Non-pigmented ciliary epithelial cell (primary cell): ENCODE data around the gene UBXN6.
A peak's percentile ranks its signal among the peaks of the same experiment; 100 is the strongest.

Experiments used
- DNase-seq: peaks from one replicate; pipeline ENCODE4 v3.0.0-alpha.2; 2010; ENCODE audit warnings: low read depth

Gene UBXN6

DNA sequence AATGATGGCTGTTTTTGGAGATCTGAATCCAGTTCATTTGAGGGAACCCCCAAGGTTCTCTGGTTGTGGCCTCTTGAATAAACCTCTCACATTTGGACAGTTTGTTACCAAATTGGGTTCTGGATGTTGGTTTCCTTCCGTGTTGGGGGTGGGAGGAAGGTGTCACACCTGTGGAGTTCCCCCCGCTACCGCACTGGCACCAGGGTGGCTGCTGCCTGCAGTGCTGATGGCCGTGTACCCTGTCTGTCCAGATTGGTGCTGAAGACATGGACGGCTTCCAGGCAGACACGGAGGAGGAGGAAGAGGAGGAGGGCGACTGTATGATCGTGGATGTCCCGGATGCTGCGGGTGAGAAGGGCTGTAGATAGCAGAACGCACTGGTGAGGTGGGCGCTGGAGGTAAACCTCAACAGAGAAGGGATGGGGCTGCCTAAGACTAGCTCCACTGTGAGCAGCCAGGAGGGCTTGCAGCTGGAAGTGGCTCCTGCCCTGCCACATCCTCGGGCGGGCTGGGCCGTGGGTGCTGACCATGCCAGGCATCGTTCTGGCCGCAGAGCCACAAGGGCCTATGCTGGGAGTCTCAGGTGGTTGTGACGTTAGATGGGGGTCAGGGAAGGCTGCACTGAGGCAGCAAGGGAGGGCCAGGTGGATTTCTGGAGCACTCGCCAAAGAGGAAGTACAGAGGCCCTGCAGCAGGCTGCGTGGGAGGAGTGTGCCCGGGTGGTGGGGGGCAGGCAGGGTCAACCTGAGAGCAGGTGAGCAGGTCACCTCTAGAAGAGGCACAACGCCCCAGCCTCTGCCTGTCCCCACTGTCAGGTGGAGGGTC, 15.4 kb downstream of the UBXN6 start:
- no peak for DNase-seq

DNA sequence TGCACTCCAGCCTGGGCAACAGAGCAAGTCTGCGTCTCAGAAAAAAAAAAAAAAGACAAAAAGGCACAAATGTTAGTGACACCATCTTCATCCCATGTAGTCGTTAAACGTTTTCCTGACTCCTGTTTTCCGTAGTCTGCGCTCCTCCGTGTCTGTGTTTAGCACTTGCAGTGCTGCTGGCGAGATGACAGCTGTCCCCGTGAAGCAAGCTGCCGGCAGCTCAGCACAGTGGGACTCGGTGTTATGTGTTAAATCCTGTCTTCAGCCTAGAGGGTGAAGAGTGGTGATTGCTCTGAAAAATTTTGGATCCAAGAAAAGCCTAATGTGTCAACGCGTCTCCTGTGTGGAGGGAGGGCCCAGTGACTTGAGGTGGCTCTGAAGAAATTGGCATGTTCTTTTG, 18.4 kb downstream of the UBXN6 start:
- no peak for DNase-seq

DNA sequence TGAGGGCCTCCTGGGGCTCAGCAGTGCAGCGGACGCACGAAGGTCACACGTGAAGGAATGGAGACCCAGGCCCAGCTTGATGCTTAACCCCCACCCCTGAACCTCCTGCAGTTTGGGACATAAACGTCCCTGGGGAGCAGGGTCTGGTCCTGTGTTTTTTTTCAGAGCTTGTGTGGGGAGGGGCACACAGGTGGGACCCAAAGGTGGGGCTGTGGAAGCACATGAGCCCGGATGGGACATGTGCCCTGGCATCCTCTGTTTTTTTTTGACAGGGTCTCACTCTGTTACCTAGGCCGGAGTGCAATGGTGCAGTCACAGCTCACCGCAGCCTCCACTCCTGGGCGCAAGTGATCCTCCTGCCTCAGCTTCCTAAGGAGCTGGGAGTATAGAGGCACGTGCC, 20.5 kb downstream of the UBXN6 start:
- DNase-seq, result no peak

DNA sequence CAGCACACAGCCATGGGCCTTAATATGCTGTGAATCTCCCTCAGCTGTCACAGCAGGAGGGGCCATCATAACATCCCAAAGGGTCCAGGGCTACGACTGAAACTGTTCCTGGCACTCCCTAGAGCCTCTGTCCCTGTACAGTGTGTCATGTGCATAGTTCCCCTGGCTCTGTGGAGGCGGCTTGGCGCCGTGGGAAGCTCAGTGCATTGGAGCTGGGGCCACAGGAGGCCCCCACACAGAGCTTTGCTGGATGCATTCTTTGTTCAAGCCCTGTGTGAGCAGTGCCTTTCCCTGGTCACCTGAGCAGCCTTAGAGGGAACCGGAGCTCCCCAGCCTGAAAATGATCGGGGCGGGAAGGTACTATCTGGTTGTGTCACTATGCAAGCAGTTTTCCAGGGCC, 21.4 kb downstream of the UBXN6 start:
- no peak for DNase-seq

DNA sequence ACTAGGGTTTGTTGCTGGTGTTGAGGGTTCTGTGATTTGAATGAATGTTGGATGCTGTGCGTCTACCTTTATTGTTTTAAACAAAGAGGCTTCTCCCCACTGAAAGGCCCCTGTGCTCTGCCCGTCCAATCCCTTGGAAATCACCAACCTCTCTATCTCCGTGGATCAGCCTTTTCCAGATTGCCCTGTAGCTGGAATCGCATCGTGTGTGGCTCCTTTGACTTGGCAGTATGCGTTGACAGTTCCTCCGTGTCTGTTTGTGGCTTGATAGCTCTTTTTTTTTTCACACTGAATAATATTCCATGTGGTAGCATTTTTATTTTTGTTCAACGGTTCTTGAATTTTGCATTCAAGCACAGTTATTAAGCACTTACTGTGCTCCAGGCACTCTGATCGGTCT, 23.2 kb downstream of the UBXN6 start:
- no peak for DNase-seq

DNA sequence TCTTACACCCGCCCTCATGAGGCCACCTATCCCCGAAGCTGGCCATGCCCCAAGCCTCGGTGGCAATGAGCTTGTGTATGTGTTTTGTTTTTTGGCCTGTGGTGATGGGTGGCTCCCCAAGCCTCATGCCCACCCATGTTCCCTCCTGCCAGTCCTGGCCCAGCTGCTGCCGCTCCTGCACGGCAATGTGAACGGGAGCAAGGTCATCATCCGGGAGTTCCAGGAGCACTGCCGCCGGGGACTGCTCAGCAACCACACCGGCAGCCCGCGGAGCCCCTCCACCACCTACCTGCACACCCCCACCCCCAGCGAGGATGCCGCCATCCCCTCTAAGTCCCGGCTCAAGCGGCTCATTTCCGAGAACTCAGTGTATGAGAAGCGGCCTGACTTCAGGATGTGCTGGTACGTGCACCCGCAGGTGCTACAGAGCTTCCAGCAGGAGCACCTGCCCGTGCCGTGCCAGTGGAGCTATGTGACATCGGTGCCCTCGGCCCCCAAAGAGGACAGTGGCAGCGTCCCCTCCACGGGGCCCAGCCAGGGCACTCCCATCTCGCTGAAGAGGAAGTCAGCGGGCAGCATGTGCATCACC, 24.6 kb downstream of the UBXN6 start:
- DNase-seq, result no peak

- DNase-seq, result no peak
Measured at GRCh38 chr19:4431808-4432674, 25.6 kb downstream of the UBXN6 start.

GRCh38 chr19:4431296-4431695, 26.3 kb downstream of the UBXN6 start:
- no peak for DNase-seq

DNA sequence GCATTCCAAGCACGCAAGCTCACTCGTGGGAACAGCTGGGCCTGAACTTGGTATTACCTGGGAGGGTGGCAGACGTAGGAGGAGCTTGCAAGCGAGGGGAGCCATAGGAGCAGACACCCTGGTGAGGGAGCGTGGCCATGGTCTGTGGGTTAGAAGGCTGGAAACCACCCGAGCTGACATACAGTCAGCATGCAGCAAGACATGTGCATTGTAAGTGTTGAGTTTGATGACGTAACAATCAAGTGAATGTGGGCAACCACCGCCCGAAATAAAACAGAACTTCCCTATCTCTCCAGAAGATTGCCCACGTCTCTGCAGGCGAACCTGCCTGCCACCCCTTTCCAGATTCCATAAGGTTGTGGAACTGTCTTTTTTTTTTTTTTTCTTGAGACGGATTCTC, 26.8 kb downstream of the UBXN6 start:
- no peak for DNase-seq

GRCh38 chr19:4429771-4430171, 27.8 kb downstream of the UBXN6 start:
- no peak for DNase-seq

- DNase-seq, result no peak
Measured at GRCh38 chr19:4429256-4429655, 28.3 kb downstream of the UBXN6 start.

- DNase-seq, result no peak
Measured at GRCh38 chr19:4428326-4428975, 29.1 kb downstream of the UBXN6 start.

DNA sequence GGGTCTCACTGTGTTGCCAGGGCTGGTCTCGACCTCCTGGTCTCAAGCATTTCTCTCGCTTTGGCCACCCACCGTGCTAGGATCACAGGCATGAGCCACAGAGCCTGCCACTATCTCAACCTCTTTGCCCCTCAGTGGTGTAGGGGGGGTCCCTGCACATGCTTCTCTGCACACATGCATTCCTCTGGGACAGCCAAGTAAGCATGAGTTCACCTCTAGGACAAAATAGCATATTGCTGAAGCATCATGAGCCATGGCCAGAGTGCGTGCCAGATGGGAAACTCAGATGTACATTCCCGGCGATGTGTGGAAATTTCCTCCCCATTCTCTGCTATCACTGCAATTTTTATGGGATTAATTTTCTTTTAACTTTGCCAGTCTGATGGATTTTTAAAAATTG, 32.1 kb downstream of the UBXN6 start:
- peak; percentile 20 for DNase-seq

DNA sequence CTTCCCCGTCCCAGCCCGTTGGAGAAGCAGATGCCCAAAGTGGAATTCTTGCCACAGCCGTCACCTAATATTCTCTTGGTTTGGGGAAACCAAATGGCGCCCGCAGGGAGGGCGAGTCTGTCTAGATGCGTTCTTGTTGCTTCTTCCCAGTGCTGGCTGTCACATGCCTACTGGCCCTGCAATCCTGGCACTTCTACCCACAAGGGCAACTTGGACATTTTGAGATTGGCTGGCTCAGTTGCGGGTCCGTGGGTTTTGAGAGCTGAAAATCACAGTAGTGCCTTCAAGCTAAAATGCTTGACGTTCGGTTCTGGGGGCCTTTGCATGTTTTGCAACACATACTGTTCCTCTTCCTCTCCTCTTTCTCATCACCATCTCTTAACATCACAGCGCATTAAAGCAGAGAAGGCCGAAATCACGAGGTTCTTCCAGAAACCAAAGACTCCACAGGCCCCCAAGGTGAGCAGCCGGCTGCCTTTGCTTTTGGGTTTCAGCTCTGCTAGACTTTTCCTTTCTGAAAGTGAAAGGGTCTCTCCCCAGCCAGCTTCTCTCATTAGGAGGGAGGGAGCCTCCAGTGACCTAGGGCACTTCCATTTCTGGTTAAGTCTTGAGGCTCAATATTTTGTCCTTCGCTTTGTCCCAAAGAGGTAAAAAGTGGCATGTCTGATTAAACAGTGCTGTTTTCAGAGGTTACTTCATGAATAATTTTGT, 34.0 kb downstream of the UBXN6 start:
- no peak for DNase-seq

DNA sequence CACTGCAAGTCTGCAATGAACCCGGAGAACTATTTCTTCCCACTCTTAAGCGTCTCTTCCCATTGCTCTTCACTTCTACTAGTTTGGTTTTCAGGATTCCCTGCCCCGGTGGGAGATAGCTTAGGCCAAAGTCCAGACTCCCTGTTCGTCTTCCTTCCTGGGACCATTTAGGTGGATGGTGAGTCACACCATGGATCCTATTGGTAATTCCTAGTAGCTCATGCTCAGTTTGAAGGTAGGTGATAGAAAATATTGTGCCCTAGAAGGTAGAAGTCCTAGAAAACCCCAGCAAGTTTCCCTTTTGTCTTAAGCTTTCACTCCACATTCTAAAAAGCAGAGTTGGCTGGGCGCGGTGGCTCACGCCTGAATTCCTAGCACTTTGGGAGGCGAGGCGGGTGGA, 41.3 kb downstream of the UBXN6 start:
- no peak for DNase-seq

DNA sequence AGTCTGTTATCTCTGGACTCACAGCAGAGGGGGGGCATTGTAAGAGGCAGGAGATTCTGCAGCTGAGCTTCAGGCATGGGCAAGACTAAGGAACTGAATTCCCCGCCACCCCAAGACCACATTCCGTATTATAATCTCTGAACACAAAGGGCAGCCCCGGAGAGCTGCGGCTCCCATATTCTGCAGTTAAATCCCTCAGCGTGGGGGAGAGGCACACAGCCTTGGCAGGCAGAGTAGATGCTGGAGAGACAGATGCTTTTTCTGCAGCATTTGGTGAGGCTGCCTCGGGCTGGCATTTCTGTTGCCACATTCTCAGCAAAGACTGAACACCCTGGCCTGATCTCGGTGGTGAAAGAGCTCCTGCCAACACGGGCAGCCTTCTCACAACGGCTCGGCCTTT, 42.2 kb downstream of the UBXN6 start:
- no peak for DNase-seq

- no peak for DNase-seq
Measured at GRCh38 chr19:4414800-4415321, 42.7 kb downstream of the UBXN6 start.

DNA sequence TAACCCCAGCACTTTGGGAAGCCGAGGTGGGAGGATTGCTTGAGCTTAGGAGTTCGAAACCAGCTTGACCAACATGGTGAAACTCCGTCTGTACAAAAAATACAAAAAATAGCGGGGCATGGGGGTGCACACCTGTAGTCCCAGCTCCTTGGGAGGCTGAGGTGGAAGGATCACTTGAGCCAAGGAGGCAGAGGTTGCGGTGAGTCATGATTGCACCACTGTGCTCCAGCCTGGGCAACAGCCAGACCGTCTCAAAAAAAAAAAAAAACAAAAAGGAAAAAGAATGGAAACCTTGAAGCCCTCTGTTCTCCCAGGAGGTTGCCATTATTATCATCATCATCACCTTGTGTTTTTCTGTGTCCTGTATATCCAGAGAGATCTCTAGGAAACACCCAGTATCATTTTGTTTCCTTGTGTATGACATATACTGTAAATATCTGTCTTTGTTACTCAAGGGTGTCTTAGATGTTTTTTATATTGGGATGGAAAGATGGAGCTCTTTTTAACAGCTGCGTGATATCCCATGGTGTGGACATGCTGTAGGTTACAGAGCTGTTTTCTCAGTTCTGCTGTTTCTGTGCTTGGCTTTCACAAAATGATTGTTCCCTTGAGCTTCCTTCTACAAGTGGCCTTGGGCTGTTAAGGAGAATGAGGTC, 43.3 kb downstream of the UBXN6 start:
- no peak for DNase-seq

DNA sequence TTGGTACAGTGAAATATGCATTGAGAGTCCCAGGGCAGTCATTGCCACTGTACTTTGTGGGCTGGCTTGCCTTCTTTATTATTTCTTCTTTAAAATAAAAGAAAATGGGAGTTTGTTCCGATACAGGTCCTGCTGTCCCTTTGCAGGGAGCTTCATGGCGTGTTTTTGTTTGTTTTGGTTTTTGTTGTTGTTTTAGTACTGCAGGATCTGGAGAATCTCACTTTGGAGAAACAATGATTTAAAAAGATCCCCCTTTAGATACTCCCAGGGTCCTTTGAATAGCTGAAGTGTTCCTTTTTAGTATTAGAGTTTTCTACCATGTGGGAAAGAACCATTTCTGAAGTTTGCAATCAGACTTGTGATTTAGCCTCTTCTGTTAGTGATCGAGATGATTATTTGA, 44.0 kb downstream of the UBXN6 start:
- DNase-seq, result no peak

DNA sequence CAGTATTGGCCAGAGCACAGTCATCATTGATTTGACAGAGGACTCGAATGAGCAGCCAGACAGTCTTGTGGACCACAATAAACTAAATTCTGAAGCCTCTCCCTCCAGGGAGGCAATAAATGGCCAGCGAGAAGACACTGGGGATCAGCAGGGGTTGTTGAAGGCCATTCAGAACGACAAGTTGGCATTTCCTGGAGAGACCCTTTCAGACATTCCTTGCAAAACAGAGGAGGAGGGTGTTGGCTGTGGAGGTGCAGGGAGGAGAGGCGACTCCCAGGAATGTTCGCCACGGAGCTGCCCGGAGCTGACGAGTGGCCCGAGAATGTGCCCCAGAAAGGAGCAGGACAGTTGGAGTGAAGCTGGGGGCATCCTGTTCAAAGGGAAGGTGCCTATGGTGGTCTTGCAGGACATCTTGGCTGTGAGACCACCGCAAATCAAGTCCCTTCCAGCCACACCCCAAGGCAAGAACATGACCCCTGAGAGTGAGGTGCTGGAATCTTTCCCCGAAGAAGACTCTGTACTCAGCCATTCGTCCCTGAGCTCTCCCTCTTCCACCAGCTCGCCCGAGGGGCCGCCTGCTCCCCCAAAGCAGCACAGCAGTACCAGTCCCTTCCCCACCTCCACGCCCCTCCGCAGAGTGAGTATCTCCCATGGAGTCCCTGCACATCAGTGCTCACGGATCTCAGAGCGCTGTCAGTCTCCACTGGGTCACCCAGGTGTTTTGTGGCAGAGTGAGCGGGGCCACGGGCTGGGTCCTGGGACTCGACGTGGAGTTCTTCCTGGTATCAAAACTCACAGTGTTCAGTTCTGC, 48.3 kb downstream of the UBXN6 start:
- DNase-seq, result no peak
